Measurements from ENCODE around the gene LRRC18.

DNA sequence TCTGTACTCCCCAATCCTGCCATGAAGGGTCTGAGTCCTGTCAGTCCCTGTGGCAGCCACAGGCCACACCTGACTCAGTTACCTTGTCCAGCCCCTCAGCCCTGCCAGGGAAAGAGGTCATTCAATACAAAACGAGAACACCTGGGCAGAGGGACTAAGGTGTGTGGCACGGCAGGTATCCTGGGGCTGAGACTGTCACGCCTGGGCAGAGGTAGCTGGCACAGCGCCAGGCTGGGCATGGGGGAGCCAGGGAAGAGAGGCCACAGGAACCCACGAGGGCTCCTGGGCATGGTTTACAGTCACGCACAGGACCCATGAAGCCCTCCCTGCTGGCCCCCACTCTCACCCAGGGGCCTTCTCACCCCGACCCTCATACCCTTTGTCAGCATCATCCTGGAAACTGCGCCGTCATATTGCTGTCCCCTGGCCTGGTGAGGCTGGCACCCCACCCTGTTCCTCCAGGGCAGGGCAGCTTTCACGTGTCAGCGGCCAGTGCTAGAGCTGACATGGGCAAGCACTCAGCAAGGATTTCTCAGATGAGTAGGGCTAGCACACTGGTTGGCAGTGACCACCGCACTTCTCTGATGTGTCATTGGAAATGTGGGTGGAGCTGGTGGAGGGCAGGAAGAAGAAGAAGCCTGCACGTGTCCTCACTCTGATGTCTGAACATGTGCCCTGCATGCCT is 42.7 kb downstream of the LRRC18 start:
- TF ChIP-seq, protein P1, sequence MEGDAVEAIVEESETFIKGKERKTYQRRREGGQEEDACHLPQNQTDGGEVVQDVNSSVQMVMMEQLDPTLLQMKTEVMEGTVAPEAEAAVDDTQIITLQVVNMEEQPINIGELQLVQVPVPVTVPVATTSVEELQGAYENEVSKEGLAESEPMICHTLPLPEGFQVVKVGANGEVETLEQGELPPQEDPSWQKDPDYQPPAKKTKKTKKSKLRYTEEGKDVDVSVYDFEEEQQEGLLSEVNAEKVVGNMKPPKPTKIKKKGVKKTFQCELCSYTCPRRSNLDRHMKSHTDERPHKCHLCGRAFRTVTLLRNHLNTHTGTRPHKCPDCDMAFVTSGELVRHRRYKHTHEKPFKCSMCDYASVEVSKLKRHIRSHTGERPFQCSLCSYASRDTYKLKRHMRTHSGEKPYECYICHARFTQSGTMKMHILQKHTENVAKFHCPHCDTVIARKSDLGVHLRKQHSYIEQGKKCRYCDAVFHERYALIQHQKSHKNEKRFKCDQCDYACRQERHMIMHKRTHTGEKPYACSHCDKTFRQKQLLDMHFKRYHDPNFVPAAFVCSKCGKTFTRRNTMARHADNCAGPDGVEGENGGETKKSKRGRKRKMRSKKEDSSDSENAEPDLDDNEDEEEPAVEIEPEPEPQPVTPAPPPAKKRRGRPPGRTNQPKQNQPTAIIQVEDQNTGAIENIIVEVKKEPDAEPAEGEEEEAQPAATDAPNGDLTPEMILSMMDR (IDR thresholded peaks at IDR 0.05): no peak
- no peak for TF ChIP-seq POLR2A (IDR thresholded peaks at IDR 0.05)

Measured in Peyer's patch (tissue), 4 donors.